Mucosa of rectum (tissue), 2 donors: ENCODE measurements around the gene CCDC85B.
A peak's percentile ranks its signal among the peaks of the same experiment; 100 is the strongest.

Experiments used
- H3K27ac ChIP-seq, 2 donors: one replicate each; pipeline ENCODE4 v1.7.0; 2013; ENCODE audit warnings: inconsistent platforms in 2 of 2, low read depth in 2 of 2, low read length in 2 of 2
- H3K27me3 ChIP-seq, 2 donors: one replicate each; pipeline ENCODE4 v1.7.0; 2013; ENCODE audit warnings: low read length in 2 of 2; ENCODE audit not compliant: control insufficient read depth in 2 of 2, insufficient read depth in 2 of 2
- H3K36me3 ChIP-seq, 2 donors: one replicate each; pipeline ENCODE4 v1.7.0; 2013; ENCODE audit warnings: low read length in 2 of 2; ENCODE audit not compliant: control insufficient read depth in 2 of 2, insufficient read depth in 2 of 2
- H3K4me1 ChIP-seq, 2 donors: one replicate each; pipeline ENCODE4 v1.7.0; 2013; ENCODE audit warnings: low read length in 2 of 2, mild to moderate bottlenecking in 1 of 2; ENCODE audit not compliant: control insufficient read depth in 2 of 2, insufficient read depth in 2 of 2
- H3K4me3 ChIP-seq, 2 donors: one replicate each; pipeline ENCODE4 v1.7.0; 2013; ENCODE audit warnings: low read length in 2 of 2
- H3K9ac ChIP-seq, 2 donors: one replicate each; pipeline ENCODE4 v1.7.0; 2013; ENCODE audit warnings: low read length in 2 of 2, low read depth in 1 of 2, mild to moderate bottlenecking in 1 of 2
- H3K9me3 ChIP-seq, 2 donors: one replicate each; pipeline ENCODE4 v1.7.0; 2013; ENCODE audit warnings: low read length in 2 of 2; ENCODE audit not compliant: control insufficient read depth in 2 of 2
- donor health status: healthy.
- donor health status: Normal muscosa, but diverticular disease.

The CCDC85B gene

DNA sequence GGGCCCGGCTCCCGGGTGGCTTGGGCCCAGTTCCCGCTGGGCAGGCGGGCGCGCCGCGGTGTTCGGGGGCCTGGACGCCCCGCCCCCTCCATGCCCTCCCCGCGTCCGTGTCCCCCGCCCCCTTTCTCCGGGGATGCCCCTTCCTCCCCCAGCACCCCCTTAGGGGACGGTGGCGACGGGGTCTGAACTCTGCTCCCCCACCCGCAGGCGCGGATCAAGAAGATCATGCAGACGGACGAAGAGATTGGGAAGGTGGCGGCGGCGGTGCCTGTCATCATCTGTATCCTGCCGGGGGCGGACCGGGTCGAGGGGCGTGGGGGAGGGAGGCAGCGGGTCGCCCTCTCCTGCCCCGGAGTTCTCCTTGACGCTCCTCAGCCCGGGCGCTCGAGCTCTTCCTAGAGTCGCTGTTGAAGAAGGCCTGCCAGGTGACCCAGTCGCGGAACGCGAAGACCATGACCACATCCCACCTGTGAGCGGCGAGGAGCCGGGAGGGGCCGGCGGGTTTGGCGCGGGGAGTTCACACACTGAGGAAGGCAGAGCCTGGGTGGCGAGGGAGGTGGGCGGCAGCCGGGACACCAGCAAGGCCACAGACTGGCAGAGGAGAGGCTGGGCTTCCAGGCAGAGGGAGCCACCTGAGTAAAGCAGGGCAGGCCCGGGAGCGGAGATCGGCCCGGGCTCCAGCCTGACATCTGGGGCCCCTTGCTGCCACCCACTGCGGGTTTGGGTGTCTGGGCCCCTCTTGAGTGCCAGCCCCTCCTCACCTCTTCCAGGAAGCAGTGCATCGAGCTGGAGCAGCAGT, 29.3 kb downstream of the CCDC85B start:
- Histone ChIP-seq H3K36me3 (peaks cover 8 to 10% of the 10 kb centered on the region in 2 donors), H3K27me3 (no peaks in the 10 kb centered on the region), H3K9ac (peak overlapping the region; percentile 47 to 71), H3K27ac (peak overlapping the region; percentile 77 to 81), H3K9me3 (no peaks in the 10 kb centered on the region), H3K4me3 (peak overlapping the region; percentile 76 to 78), H3K4me1 (peaks cover 34 to 35% of the 10 kb centered on the region in 2 donors)

DNA sequence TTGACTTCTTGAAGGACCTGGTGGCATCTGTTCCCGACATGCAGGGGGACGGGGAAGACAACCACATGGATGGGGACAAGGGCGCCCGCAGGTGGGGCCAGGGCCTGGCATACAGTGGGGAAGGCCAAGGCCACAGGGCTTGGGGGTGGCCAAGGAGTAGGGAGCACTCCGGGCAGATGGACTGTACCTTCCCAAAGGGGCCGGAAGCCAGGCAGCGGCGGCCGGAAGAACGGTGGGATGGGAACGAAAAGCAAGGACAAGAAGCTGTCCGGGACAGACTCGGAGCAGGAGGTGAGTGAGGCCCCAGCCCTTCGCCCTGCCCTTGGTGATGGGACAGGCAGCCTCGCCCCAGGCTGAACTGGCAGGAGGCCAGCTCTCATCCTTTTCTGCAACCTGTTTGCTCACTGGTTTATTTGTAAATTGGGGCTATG, 29.9 kb downstream of the CCDC85B start:
- H3K27me3 ChIP-seq: no peaks in the 10 kb centered on the region
- H3K4me3 ChIP-seq: peak overlapping the region; percentile 76 to 78
- peaks cover 29 to 30% of the 10 kb centered on the region in 2 donors for H3K4me1 ChIP-seq
- peak overlapping the region; percentile 47 to 71 for H3K9ac ChIP-seq
- H3K9me3 ChIP-seq: no peaks in the 10 kb centered on the region
- H3K36me3 ChIP-seq: peaks cover 8 to 10% of the 10 kb centered on the region in 2 donors
- H3K27ac ChIP-seq: peak overlapping the region in 1 of 2 donors; percentile 77

DNA sequence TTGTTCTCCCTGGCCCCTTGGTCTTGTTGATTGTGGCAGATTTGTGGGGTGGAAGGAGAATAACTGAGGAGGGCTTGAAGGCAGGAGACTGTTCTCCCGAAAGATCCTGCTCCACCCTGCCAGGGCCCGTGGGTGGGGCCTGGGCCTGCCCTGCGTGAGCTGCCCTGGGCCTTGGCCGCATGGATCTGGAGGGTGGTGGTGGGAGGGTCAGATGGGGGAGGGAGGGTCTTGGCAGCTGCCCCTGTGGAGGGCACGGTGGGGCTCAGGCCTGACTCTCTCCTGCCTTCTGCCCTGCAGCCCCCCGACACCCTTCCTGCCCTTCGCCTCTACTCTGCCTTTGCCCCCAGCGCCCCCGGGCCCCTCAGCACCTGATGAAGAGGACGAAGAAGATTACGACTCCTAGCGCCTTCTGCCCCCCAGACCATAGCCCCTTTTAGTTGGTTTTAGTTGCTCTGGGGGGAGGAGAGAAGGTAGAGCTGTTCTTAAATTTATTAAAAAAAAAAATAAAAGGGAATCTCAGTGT, 30.6 kb downstream of the CCDC85B start:
- H3K4me1 ChIP-seq: peaks cover 27 to 28% of the 10 kb centered on the region in 2 donors
- H3K4me3 ChIP-seq: no peak overlapping the region
- peak overlapping the region in 1 of 2 donors; percentile 24 for H3K9ac ChIP-seq
- peaks cover 8 to 10% of the 10 kb centered on the region in 2 donors for H3K36me3 ChIP-seq
- no peak overlapping the region for H3K27ac ChIP-seq
- H3K27me3 ChIP-seq: no peaks in the 10 kb centered on the region
- no peaks in the 10 kb centered on the region for H3K9me3 ChIP-seq

DNA sequence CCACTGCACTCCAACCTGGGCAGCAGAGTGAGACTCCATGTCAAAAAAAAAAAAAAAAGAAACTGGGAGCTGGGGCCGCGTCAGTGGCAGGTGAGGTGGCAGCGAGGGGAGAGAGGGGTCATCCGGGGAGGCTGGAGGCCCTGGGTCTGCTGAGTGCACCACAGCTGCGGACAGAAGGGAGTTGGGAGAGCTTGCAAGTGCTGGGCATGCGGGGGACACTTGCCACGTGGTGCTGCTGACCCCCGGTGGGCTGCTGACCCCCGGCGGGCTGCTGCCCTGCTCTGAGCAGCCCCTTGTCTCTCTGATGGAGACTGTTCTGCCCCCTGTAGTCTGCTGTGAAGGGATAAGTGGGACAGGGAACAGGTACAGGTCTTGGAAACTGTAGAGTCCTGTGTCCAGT, 31.4 kb downstream of the CCDC85B start:
- no peak overlapping the region for H3K27ac ChIP-seq
- no peaks in the 10 kb centered on the region for H3K9me3 ChIP-seq
- peaks cover 25 to 27% of the 10 kb centered on the region in 2 donors for H3K4me1 ChIP-seq

DNA sequence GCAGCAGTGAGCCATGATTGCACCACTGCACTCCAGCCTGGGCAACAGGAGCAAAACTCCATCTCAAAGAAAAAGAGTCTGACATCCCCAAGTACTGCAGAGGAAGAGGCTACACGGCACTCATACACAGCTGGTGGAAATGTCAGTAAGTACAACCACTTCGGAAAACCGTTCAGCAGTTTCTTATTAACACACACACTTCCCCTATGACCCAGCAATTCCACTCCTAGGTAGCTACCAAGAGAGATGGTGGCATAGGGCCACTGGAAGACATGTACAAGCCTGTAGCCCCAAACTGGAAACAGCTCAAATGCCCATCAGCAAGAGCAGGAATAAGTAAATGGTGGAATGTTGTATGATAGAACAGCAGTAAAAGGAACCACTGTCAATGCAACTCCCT, 32.1 kb downstream of the CCDC85B start:
- Histone ChIP-seq H3K4me3 (no peak overlapping the region), H3K27me3 (no peaks in the 10 kb centered on the region), H3K4me1 (peaks cover 20% of the 10 kb centered on the region in 2 donors), H3K9me3 (no peaks in the 10 kb centered on the region), H3K9ac (no peak overlapping the region), H3K27ac (no peak overlapping the region), H3K36me3 (peaks cover 8 to 10% of the 10 kb centered on the region in 2 donors)

More for the DNA sequence above, 31.4 kb downstream of the CCDC85B start:
- no peaks in the 10 kb centered on the region for H3K27me3 ChIP-seq
- peaks cover 8 to 10% of the 10 kb centered on the region in 2 donors for H3K36me3 ChIP-seq
- H3K9ac ChIP-seq: no peak overlapping the region
- H3K4me3 ChIP-seq: no peak overlapping the region

DNA sequence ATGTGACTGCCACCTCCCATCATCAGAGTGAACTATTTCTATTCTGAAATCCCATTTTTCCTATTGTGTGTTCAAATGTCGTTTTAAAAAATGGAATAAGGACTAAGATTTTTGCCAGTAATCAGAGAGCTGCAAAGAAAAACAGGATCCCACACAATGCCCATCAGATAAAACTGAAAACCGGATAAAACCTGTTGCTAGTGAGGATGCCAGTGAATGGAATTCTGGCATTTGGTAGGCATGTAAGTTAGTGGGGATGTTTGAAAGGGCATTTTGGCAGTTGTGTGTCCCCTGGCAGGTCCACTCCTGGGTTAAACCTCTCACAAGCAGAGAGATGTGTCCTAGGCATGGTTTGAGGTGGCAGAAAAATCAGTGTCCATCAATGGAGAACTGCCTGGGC, 34.9 kb downstream of the CCDC85B start:
- H3K9me3 ChIP-seq: no peaks in the 10 kb centered on the region
- H3K4me1 ChIP-seq: peaks cover 6 to 14% of the 10 kb centered on the region in 2 donors
- no peak overlapping the region for H3K9ac ChIP-seq
- H3K36me3 ChIP-seq: peaks cover 8 to 10% of the 10 kb centered on the region in 2 donors
- no peak overlapping the region for H3K27ac ChIP-seq
- H3K4me3 ChIP-seq: no peak overlapping the region
- no peaks in the 10 kb centered on the region for H3K27me3 ChIP-seq

DNA sequence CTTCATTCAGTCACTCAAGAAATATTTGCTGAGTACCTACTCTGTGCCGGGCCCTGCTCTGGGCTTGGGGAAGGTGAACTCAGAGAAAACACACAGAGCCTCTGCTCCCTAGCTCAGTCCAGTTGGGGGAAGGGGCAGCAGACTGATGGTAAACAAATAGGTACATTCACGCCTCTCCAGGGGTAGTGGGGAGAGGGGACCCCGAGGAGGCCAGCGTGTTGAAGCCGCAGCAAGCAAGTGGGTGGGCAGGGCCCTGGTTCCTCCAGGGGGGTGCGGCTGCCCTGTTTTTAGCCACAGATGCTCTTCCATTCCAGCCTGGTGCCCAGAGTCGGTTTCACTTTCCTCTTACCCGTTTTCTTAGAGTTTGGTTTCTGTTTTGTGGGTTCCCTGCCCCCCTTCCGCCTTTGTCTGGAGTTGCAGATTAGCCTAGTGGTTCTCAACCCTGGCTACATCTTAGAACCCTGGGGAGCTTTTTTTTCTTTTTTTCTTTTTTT, 37.5 kb downstream of the CCDC85B start:
- peak overlapping the region; percentile 15 to 48 for H3K4me3 ChIP-seq
- peak overlapping the region in 1 of 2 donors; percentile 38 for H3K9ac ChIP-seq
- no peaks in the 10 kb centered on the region for H3K27me3 ChIP-seq
- peaks cover 0 to 9% of the 10 kb centered on the region in 2 donors for H3K4me1 ChIP-seq
- peak overlapping the region in 1 of 2 donors; percentile 87 for H3K27ac ChIP-seq
- no peaks in the 10 kb centered on the region for H3K9me3 ChIP-seq
- H3K36me3 ChIP-seq: no peaks in the 10 kb centered on the region

DNA sequence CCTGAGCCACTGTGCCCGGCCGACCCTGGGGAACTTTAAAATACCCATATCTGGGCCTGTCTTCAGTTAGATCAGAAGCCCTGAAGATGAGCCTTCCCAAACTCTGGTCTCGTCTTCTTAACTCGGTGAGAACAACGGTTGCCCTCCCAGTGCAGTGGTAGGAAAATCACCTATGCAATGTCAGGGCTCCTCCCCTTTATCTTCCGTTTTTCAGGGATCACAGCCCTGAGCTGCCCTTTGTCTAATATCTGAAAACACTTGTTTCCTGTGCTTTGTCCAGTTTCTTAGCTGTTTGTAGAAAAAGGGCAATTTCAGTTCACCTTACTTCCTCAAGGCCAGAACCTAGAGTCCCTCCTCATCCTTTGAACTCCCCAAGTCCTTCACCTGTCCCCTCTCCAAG, 38.2 kb downstream of the CCDC85B start:
- Histone ChIP-seq H3K27ac (peak overlapping the region in 1 of 2 donors; percentile 6), H3K4me3 (no peak overlapping the region), H3K9me3 (no peaks in the 10 kb centered on the region), H3K4me1 (peaks cover 0 to 9% of the 10 kb centered on the region in 2 donors), H3K36me3 (no peaks in the 10 kb centered on the region), H3K9ac (no peak overlapping the region), H3K27me3 (no peaks in the 10 kb centered on the region)

DNA sequence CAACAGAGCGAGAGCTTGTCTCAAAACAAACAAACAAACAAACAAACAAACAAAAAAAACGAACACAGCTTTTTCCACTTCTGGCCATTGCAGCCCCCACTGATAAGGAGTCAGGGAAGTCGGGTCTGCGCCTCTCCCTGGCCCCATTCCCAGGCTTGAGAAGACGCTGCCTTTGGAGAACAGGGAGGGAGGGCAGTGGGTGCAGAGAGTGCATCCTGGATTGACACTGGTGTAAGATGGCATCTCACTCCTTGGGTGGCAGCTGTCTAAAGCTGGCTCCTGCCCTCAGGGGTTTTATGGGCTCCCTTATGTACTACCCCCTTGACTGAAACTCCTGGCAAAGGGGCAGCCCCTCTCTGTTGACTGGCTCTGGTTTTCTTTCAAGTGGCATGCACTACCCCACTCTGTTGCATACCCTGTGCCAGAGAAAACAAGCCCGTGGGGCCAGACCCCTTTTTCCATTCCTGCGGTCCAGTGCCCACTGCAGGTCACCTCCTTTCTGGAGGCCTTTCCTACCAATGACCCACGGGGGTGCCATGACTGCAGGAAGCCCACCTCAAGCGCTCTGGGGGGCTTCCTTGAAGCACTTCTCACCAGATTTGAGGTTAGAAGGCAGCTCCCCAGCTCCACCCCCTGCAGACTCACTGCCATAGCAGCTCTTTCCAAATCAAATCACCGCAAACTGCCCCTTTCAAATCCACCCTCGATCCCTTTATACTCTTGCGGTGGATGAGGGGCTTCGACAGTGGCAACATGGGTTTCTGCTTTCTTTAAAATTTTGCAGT, 41.5 kb downstream of the CCDC85B start:
- Histone ChIP-seq H3K36me3 (no peaks in the 10 kb centered on the region), H3K4me1 (peaks cover 0 to 9% of the 10 kb centered on the region in 2 donors), H3K4me3 (no peak overlapping the region), H3K9ac (no peak overlapping the region), H3K27me3 (no peaks in the 10 kb centered on the region), H3K9me3 (no peaks in the 10 kb centered on the region), H3K27ac (no peak overlapping the region)

DNA sequence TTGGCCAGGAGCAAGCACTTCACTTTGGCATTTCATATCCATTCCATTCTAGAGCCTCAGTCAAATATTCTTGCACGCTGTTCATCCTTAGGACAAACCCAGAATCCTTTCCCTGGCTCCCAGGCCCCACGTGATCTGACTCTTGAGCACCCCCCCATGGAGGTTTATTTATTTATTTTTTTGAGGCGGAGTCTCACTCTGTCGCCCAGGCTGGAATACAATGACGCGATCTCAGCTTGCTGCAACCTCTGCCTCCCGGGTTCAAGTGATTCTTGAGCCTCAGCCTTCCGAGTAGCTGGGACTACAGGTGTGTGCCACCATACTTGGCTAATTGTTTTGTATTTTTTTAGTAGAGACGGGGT, 42.1 kb downstream of the CCDC85B start:
- H3K4me1 ChIP-seq: peaks cover 0 to 7% of the 10 kb centered on the region in 2 donors

More for the DNA sequence above, 42.1 kb downstream of the CCDC85B start:
- Histone ChIP-seq H3K27me3 (no peaks in the 10 kb centered on the region), H3K4me3 (no peak overlapping the region), H3K9ac (no peak overlapping the region), H3K36me3 (no peaks in the 10 kb centered on the region), H3K9me3 (no peaks in the 10 kb centered on the region), H3K27ac (no peak overlapping the region)
